NCI-H2196 (cell line): Measurements from ENCODE around the gene CACNG5.

Experiments
- DNase-seq: peaks from one replicate; lab custom pipeline; 2025; ENCODE audit not compliant: unreplicated experiment; lab: John Stamatoyannopoulos, UW

Gene CACNG5

DNA sequence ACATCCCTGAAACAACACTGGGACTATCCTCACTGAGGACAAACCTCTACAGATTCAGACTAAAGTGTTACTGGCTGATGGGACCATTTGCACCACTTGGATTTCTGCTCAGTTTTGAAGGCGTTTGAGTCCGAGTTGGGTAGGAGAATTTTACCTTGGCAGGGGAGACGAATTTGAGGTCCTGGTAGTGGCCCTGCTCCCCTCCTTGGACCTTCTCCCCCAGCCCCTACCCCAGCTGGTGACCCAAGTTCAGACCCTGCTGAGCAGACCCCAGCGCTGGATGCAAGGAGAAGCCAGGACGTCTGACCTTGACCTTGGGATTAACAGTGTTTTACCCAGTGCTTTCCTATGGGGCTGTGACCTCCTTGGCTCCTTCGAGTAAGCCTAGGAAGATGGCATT is 13.6 kb downstream of the CACNG5 start:
- DNase-seq, result no peak

DNA sequence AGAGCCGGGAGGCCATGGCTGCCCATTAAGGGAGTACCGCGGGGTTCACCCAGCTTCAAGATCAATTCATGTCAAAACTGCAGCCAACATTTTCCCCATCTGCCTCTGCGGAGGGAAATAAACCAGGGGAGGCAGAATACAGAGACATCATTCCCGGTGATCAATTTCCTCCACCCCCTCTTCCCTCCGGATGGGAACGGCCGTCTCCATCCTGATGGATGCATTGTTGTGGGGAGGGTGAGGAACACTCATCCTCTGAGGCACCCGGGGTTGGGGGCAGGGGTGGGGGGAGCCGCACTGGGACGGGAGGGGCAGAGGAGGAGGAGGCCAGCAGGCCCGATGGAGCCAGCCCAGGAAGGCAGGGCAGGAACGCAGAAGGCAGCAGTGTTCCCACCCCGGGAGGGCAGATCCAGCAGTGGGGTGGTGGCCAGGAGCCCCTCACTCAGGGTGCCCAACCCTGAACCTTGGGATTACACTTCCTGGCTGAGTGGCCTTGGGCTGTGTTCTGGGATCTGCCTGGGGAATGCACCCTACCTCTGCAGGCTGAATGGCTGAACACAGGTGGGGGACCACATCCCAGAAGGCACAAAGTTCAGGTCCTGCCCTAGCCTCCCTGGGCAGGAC is 14.2 kb downstream of the CACNG5 start:
- DNase-seq, result no peak

DNA sequence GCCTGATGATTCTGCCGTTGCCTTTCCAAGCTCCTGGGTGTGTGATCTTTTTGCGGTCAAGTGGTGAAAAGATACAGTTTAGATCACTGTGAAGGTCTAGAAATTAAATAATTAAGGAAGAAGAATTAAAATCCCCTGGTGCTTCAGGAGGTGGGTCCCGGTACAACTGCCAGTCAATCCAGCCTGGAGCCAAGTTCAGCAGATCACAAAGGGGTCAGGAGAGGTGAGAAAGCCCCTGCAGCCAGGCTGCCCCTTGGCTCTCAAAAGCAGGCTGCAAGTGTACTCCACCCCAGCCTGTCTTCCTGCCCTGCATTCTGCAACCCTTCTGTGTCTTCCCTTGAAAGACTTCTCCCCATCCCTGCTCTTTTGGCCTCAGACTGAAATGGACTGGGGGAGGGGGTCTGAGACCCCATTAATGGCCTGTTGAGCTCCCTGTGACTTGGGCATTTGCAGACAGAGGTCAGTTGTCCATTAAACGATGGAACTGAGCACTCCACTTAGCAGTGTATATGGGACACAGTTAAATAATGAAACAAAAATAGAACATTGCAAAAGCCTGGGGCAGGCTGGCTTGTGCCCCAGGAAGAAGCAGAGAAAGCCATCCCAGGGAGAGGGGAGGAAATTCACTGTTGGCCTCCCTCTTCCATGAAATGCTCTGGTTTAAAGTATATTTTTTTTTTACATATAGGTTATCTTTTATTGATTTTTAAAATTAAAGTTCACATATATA is 15.1 kb downstream of the CACNG5 start:
- DNase-seq, result no peak

DNA sequence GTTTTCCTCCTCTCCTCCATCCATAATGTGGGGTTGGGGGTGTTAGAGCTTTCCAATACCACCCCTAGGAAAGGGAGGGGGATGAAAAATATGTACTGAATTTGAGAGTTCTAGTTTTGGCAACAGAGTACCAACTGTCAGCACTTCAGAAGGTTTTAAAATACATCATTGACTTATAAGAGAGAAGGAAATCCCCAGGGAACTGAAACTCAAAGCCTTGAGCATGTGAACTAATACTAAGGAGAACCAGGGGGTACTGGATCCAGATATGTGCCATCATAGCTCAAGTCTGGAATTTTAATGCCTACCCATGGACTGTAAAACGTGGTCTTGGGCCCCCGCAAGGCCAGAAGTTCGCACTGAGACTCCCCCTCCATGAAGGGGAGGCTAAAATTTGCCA is 15.8 kb downstream of the CACNG5 start:
- no peak for DNase-seq

DNA sequence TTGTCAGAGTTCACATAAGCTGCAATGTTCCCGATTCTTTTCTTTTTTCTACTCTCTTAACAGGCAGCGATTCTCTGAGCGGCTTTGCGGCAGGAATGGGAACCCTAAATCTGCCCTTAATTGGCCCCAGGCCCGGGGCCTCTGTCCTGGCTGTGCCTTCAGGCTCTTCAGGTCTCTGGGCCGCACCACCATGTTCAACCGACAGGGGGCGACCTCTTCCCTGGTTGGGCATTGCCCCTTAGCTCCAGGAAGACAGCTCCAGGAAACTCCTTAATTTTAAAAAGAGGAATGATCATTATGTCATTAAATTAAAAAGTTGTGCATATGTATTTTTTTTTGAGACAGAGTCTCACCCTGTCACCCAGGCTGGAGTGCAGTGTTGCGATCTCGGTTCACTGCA is 20.3 kb downstream of the CACNG5 start:
- no peak for DNase-seq

DNA sequence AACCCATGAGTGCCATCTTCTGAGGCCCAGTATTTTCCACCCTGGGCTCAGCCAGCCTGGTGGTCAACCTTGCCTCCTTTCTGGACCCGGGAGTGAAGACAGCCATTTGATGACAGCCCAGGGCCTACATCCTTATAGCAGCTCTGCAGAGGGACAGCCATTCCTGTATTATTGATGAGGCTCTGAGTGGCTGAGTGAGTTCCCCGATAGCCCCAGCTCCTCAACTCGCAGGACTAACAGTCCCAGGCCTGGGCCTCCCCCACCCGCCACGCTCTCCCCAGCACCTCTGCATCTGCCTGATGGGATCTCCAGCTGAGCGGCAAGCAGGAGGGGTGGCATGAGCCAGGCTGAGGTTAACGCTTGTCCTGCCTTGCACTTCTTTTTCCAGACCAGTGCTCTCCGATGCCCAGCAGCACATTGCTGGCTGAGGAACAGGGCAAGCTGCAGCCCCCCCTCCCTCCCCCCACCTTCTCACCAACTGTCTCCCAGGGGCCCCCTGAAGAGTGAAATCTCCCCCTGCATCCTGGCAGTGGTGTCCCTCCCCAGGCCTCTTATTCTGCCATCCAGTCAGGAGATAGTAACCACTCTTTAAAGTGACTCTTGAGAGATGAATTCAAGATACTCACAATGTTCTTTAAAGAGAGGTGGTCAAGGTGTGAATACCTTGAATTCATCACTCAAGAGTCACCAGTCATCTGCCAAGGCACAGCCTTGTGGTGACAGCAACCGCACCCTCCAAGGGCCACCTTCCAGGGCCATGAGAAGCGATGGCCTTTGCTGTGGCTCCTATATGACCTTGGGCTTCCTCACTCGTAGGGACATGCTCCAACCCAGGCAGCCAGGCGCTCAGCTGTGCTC is 23.5 kb downstream of the CACNG5 start:
- DNase-seq, result no peak

DNA sequence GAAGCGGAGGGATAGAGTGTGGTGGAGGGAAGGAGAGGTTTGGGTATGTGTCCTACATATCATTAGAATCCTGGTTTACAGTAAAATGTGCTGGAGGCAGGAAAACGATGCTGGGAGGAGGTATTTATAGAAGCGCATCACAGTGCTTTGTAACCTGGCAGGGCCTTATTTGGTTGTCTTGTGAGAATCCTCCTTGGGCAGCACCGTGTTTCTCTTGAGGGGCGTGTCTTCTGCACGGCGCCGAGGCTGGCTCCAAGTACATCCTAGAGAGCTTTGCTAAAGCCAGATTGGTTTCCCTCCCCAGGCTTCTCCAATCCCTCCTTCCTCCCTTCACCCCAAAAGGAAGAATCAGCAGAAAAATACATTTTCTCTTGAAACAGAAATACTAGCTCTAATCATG is 24.4 kb downstream of the CACNG5 start:
- no peak for DNase-seq

DNA sequence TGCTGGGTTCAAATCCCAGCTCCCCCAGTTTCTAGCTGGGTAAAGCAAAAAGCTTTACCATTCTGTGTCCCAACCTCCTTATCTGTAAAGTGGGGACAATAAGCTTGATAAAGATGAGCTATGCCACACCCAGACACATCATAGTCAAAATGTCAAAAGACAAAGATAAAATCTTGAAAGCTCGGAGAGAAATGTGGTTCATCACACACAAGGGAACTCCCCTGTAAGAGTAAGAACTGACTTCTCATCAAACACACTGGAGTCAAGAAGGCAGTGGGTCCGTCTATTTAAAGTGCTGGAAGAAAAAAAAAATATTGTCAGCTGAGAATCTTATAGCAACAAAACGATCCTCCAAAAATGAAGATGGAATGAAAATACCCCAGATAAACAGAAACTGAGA is 25.3 kb downstream of the CACNG5 start:
- no peak for DNase-seq

DNA sequence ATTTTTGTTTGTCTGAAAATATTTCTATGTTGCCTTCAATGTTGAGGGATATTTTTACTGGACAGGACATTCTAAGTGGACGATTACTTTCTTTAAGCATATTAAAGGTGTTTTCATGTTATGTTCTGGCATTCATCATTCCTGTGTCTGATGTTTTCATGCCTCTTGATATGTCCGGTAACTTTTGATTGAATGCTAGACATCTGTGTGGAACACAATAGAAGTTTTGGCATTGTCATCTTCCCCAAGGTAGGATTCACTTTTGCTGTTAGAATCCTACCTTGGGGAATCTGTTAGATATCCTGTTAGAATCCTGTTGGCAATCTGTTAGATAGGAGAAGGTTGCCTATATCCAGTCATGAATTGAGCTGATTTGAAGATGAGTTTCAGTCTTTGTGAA is 28.9 kb downstream of the CACNG5 start:
- DNase-seq, result no peak

DNA sequence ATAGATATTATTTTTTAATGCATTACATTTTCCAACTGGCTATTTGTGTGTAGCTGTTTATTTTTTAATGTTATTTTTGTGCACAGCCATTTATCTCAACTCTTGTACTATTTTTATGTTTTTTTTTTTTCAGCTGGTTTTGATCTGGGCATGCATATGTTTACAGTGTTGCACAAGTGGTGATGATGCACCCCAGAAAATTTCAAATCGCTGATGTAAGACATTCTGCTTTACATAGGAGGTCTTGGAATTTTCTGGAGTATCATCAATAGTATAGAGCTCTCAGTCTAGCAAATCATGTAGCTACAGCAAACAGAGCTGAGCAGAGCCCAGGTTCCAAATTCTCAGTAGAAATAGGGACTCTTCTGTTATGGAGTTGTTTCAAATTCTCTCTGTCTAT is 30.2 kb downstream of the CACNG5 start:
- DNase-seq, result no peak

DNA sequence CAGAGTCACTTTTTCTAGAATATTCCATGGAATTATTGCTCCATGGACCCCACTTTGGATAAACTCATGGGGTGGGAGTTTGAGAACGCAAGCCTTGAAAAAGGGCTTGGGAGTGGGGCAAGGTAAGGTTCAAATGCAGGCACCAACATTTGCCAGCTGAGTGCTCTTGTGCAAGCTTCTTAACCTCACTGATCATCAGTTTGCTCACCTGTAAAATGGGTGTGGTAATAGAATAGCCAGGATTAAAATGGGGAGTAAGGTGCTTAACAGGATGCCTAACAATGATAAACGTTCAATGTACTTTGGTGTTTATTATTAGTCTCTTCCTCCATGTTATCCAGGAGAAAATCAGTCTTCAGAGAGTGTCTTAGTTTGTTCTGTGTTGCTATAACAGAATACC is 39.0 kb downstream of the CACNG5 start:
- DNase-seq, result no peak

DNA sequence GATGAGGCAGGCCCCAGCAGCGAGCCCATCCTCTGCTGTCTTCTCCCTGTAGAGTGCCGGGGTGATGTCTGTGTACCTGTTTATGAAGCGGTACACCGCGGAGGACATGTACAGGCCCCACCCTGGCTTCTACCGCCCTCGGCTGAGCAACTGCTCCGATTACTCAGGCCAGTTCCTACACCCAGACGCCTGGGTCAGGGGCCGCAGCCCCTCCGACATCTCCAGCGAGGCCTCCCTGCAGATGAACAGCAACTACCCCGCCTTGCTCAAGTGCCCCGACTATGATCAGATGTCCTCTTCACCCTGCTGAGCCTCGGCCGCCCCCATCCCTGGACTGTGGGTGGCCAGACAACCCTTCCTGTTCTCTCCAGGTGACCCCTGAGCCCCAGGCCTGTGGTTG is 50.0 kb downstream of the CACNG5 start:
- no peak for DNase-seq

DNA sequence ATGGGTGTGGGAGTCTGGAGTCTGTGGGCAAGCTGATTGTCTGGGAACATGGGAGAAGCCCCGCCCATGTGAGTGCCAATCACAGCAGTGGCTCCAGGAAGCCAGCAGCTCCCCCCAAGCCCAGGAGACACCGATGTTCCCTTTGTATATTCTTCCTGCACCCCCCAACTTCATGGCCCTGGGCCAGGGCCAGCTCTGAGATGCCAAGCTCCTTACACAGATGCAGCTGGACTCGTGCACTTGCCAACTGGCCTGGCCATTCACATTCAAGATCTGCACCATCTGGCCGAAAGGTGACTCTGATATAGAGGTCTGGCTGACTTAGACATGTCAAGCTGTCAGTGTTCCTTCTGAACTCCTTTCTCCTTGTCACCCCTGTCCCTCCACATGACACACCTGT is 50.5 kb downstream of the CACNG5 start:
- DNase-seq, result peak; percentile 63

DNA sequence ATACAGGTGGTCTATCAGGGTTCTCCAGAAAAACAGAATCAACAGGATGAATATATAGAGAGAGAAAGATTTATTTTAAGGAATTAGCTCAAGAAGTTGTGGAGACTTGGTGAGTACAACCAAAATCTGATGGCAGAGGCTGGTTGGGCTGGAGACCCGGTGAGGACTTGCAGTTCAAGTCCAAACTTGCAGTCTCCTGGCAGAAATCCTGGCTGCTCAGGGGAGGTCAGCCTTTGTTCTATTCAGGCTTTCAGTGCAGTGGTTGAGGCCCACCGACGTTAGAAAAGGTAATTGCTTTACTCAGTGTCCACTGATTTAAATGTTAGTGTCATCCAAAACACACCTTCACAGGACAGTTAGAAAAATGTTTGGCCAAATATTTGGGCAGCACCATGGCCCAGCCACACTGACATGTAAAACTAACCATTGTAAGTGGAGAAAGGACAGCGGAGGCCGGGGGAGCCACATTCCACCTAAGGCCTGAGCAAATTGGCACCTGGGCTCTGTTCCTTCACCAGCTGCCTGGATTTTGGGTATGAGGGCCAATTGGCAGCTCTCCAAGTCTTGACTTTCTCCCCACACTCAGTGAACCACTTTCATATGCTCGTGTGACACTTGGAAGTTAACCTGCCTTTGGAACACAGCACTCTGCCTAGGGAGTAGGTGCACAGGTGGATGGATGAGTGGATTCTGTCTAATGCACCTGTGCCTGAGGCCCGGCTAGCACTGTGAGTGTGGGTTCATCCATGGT is 54.7 kb downstream of the CACNG5 start:
- DNase-seq, result peak; percentile 43

DNA sequence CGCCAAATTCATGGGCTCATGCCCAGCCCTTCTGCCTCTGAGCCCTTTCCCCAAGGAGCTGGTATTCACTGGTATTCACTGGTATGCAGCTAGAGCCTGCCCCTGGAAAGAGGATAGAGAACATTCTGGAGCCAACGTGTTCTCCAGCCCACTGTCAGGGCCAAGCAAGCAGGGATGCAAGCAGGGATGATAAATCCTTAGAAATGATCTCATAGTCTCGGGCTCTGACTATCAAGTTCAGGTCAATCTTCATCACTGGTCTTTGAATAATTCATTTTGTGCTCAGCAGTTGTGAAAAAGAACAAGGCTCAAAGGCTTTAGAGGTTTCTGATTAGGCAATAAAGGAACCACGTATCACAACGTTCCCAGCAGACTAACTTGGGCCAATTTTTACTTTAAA is 57.3 kb downstream of the CACNG5 start:
- no peak for DNase-seq

DNA sequence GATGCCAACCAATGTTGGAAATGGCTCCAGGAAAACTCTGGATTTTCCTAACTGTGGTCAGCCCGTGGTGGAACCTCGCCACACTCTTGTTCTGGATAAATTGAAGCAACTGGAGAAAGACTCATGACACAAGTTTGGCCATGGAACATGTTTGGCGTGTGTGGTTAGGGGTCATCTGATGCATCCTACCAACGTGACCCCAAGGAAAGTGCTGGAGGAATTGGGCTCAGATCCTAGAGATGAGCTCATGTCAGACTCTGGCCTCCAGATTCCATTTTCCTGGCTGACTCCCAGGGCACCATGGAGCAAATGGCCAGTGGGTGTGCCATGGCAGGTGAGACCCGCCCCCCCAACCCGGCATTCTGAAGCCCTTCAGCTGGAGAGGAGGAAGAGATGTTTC is 58.5 kb downstream of the CACNG5 start:
- DNase-seq, result no peak

DNA sequence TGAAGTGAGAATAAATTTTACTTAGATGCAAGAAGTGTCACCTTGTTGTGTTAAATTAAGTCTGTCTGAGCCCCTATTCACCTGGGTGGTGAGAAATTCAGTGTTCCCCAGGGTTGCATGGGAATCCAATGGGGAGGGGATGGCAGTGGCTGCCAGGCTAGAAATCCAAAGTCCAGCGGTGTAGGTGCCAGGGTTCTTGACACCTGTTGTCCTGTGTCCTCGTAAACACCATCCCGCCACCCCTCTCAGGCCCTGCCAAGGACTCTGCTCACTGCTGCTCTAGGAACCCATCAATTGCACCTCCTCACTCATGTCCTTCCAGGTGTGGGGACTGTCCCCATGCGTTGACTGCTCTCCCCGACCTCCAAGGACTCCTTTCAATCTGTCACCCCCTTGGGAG is 58.9 kb downstream of the CACNG5 start:
- no peak for DNase-seq

DNA sequence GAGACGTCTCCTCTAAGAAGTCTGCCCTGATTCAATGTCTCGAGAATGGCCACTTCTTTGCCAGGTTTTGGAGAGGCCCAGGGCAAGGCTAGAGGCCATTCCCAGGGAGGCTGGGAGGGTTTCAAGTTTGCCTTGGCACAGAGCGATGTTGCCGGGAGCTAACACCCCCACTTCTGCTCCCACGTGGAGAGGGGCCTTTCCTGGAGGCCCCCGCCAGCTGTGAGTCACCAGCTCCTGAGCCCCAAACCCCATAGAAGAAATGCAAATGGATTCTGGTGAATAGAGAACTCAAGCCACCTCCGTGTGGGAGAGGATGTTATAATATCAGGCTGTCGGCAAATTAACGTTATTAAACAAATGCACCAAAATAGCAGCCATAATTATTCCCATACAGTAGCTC is 62.2 kb downstream of the CACNG5 start:
- DNase-seq, result no peak

DNA sequence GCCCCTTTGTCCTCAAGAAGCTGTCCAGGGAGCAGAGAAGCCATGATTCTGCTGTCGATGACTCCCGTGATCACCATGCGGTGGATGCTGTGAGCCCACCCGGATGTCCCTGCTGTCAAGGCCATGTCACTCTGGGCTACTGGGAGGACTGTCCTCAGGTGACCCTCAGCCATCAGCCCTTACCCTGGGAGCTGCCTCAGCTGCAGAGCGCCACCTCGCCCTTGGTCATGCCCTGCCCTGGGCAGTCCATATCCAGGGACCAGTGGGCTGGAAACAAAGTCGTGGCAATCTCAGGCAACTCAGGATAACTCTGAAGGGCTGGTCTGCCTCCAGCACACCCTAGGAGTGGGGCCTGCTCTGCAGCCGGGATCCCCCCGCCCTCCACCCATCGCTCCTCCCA is 63.6 kb downstream of the CACNG5 start:
- no peak for DNase-seq

DNA sequence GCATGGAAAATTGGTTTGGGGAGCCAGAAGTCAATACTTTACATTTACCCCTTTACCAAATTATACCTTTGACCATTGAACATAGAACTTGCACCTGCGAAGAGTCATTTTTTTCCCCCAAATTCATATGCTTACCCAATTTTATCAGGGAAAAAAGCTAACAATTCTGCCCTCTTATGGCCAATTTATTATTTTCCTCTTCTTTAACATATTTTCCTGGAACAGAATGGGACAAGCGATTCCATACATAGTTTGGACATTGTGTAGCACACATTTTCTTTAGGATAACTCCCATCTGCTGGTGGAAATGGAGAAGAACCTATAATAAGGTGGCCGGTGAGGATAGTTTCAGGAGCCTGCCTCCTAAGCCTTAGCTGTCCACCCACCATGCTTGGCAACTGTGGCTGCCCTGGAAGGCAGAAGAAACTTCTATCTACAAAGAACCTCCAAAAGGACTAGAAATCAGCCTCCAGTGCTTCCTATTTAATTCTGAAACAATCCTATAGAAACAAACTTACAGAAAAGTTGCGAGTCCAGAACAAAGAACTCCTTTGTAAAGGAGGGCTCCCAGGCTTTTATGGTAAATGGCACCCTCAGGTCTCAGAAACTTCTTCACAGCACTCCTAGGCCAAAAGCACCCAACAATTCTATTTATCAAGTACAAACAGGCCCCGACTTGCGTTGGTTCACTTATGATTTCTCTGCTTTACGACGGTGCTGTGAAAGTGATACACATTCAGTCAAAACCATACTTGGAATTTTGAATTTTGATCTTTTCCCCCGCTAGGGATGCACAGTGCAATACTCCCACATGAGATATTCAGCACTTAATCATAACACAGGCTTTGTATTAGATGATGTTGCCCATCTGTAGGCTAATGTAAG is 65.5 kb downstream of the CACNG5 start:
- DNase-seq, result peak; percentile 27
